Right atrium auricular region (tissue), 2 donors: ENCODE results near the gene FBXL17. TPM values are rescaled to one million over a fixed set of nuclear protein-coding genes. Genes with fewer than 3 reads are reported as not detected.

Source experiments
- DNase-seq: peaks from one replicate; pipeline ENCODE4 v3.0.0-alpha.2; 2019; ENCODE audit warnings: low spot score
- H3K27ac ChIP-seq, 2 donors: fragments of 200-600 bp; sonication (generic); 1 replicate in 1 of 2; 2 replicates in 1 of 2; pipeline ENCODE4 v1.5.1; 2016 to 2019
- H3K27me3 ChIP-seq, 2 donors: fragments of 200-600 bp; sonication (generic); one replicate each; pipeline versions ENCODE4 v1.5.1 to v1.6.0; 2017 to 2019
- H3K36me3 ChIP-seq: fragments of 200-600 bp; sonication (generic); one replicate; pipeline ENCODE4 v1.5.1; 2016
- H3K4me1 ChIP-seq, 2 donors: fragments of 200-600 bp; sonication (generic); one replicate each; pipeline versions ENCODE4 v1.5.1 to v1.6.0; 2017 to 2019
- H3K4me3 ChIP-seq, 2 donors: fragments of 200-600 bp; sonication (generic); 1 replicate in 1 of 2; 2 replicates in 1 of 2; pipeline ENCODE4 v1.5.1; 2017 to 2019; ENCODE audit warnings: mild to moderate bottlenecking in 1 of 2, moderate library complexity in 1 of 2
- H3K9me3 ChIP-seq, 2 donors: fragments of 200-600 bp; sonication (generic); one replicate each; pipeline ENCODE4 v1.5.1; 2019
- CTCF ChIP-seq, 2 donors: fragments of 200-600 bp; sonication (generic); IDR thresholded peaks; one replicate each; pipeline ENCODE4 v1.5.1; 2019; ENCODE audit warnings: antibody characterized with exemption in 2 of 2
- total RNA-seq, 2 donors: library from RNA; depleted of rRNA; stranded (reverse); fragments of >200 nt; gene quantifications; one replicate each; pipeline ENCODE4 v1.1.0, GENCODE V29; 2016

FBXL17 gene
- total RNA-seq, 2 donors from 2014 or later, result 16.1 to 31.7 TPM

GRCh38 chr5:107966201-107966600, 415.7 kb downstream of the FBXL17 start:
- peaks cover 0 to 7% of the 10 kb centered on the region in 2 donors for H3K4me1 ChIP-seq
- no peaks in the 10 kb centered on the region for H3K9me3 ChIP-seq
- H3K4me3 ChIP-seq, result no peak overlapping the region
- no peak for DNase-seq
- TF ChIP-seq CTCF (IDR thresholded peaks at IDR 0.05), result no peak
- H3K27ac ChIP-seq, result no peak overlapping the region
- no peaks in the 10 kb centered on the region for H3K27me3 ChIP-seq
- H3K36me3 ChIP-seq, result no peaks in the 10 kb centered on the region

- Histone ChIP-seq H3K9me3 (no peaks in the 10 kb centered on the region), H3K36me3 (no peaks in the 10 kb centered on the region), H3K4me1 (peaks cover 0 to 7% of the 10 kb centered on the region in 2 donors), H3K27ac (no peak overlapping the region), H3K27me3 (no peaks in the 10 kb centered on the region), H3K4me3 (no peak overlapping the region)
- TF ChIP-seq CTCF (IDR thresholded peaks at IDR 0.05), result no peak
- no peak for DNase-seq
Measured at GRCh38 chr5:107964722-107965121, 417.2 kb downstream of the FBXL17 start.

GRCh38 chr5:107959573-107960279, 422.2 kb downstream of the FBXL17 start:
- DNase-seq, result no peak
- H3K27me3 ChIP-seq, result no peaks in the 10 kb centered on the region
- TF ChIP-seq CTCF (IDR thresholded peaks at IDR 0.05), result no peak
- no peaks in the 10 kb centered on the region for H3K9me3 ChIP-seq
- no peaks in the 10 kb centered on the region for H3K36me3 ChIP-seq
- no peaks in the 10 kb centered on the region for H3K4me1 ChIP-seq
- no peak overlapping the region for H3K4me3 ChIP-seq
- H3K27ac ChIP-seq, result no peak overlapping the region

GRCh38 chr5:107958861-107959260, 423.0 kb downstream of the FBXL17 start:
- H3K27ac ChIP-seq, result no peak overlapping the region
- no peak overlapping the region for H3K4me3 ChIP-seq
- H3K27me3 ChIP-seq, result no peaks in the 10 kb centered on the region
- H3K36me3 ChIP-seq, result no peaks in the 10 kb centered on the region
- H3K9me3 ChIP-seq, result no peaks in the 10 kb centered on the region
- H3K4me1 ChIP-seq, result no peaks in the 10 kb centered on the region
- TF ChIP-seq CTCF (IDR thresholded peaks at IDR 0.05), result no peak
- DNase-seq, result no peak

GRCh38 chr5:107958432-107958831, 423.5 kb downstream of the FBXL17 start:
- no peaks in the 10 kb centered on the region for H3K27me3 ChIP-seq
- H3K27ac ChIP-seq, result no peak overlapping the region
- no peaks in the 10 kb centered on the region for H3K4me1 ChIP-seq
- DNase-seq, result no peak
- TF ChIP-seq CTCF (IDR thresholded peaks at IDR 0.05), result no peak
- no peak overlapping the region for H3K4me3 ChIP-seq
- no peaks in the 10 kb centered on the region for H3K36me3 ChIP-seq
- H3K9me3 ChIP-seq, result no peaks in the 10 kb centered on the region

GRCh38 chr5:107957051-107957450, 424.8 kb downstream of the FBXL17 start:
- no peaks in the 10 kb centered on the region for H3K27me3 ChIP-seq
- no peak for DNase-seq

More at GRCh38 chr5:107957051-107957450, 424.8 kb downstream of the FBXL17 start:
- H3K27ac ChIP-seq, result no peak overlapping the region
- H3K4me3 ChIP-seq, result no peak overlapping the region
- no peak for TF ChIP-seq CTCF (IDR thresholded peaks at IDR 0.05)
- H3K9me3 ChIP-seq, result no peaks in the 10 kb centered on the region
- H3K36me3 ChIP-seq, result no peaks in the 10 kb centered on the region
- H3K4me1 ChIP-seq, result no peaks in the 10 kb centered on the region
